OCI-LY7 (cell line): ENCODE data around the gene APC.
A peak's percentile ranks its signal among the peaks of the same experiment; 100 is the strongest.

Experiments
- EZH2phosphoT487 ChIP-seq: fragments of 200-600 bp; sonication (generic); IDR thresholded peaks from 2 replicates; pipeline ENCODE4 v1.6.1; 2018; ENCODE audit warnings: low read depth, borderline replicate concordance, mild to moderate bottlenecking, mixed run types, antibody characterized with exemption, low read length, moderate library complexity, mixed read lengths
- TF ChIP-seq, protein P1 (sequence below): fragments of 200-600 bp; sonication (generic); conservative IDR thresholded peaks from 2 replicates; pipeline ENCODE4 v1.5.1; 2014; ENCODE audit warnings: mild to moderate bottlenecking, antibody characterized with exemption, low read length, moderate library complexity, mixed read lengths

DNA sequence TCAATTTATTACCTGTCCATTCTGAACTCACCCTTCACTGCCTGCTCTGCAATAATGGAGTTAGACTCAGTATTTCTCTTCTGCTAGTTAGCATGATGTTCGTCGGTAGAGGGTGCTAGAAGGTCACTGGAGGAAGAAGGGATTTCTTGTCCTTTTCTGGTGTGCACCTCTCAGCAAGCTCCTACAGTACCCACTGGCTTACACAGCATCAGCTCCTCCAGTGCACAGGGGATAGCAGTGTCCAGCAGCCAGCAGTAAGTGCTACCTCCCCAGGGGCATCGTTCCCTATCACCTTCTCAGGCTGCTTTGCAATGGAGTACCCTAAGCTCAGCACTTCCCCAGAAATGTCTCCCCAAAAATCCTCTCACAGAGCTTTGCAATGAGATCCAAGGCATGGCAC, 45.9 kb upstream of the APC start:
- TF ChIP-seq, protein P1, sequence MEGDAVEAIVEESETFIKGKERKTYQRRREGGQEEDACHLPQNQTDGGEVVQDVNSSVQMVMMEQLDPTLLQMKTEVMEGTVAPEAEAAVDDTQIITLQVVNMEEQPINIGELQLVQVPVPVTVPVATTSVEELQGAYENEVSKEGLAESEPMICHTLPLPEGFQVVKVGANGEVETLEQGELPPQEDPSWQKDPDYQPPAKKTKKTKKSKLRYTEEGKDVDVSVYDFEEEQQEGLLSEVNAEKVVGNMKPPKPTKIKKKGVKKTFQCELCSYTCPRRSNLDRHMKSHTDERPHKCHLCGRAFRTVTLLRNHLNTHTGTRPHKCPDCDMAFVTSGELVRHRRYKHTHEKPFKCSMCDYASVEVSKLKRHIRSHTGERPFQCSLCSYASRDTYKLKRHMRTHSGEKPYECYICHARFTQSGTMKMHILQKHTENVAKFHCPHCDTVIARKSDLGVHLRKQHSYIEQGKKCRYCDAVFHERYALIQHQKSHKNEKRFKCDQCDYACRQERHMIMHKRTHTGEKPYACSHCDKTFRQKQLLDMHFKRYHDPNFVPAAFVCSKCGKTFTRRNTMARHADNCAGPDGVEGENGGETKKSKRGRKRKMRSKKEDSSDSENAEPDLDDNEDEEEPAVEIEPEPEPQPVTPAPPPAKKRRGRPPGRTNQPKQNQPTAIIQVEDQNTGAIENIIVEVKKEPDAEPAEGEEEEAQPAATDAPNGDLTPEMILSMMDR, result peak; percentile 79
- TF ChIP-seq EZH2phosphoT487, result no peak
